Esophagus muscularis mucosa (tissue), 4 donors: ENCODE results near the gene UNC5CL. TPM values are rescaled to one million over a fixed set of nuclear protein-coding genes. Genes with fewer than 3 reads are reported as not detected.

Experiments
- DNase-seq: peaks from one replicate; pipeline ENCODE4 v3.0.0-alpha.2; 2017; ENCODE audit errors: extremely low spot score
- H3K27ac ChIP-seq, 4 donors: fragments of 200-600 bp; sonication (generic); replicated peaks in 1 of 4; 1 replicate in 3 of 4; 2 replicates in 1 of 4; pipeline ENCODE4 v1.5.1; 2016 to 2019; ENCODE audit warnings: mild to moderate bottlenecking in 1 of 4
- H3K27me3 ChIP-seq, 4 donors: fragments of 200-600 bp; sonication (generic); one replicate each; pipeline versions ENCODE4 v1.5.1 to v1.6.0; 2016 to 2019
- H3K36me3 ChIP-seq, 4 donors: fragments of 200-600 bp; sonication (generic); one replicate each; pipeline ENCODE4 v1.5.1; 2016 to 2019
- H3K4me1 ChIP-seq, 4 donors: fragments of 200-600 bp; sonication (generic); one replicate each; pipeline ENCODE4 v1.5.1; 2016 to 2019
- H3K4me3 ChIP-seq, 4 donors: fragments of 200-600 bp; sonication (generic); 1 replicate in 2 of 4; 2 replicates in 2 of 4; pipeline ENCODE4 v1.5.1; 2016 to 2019; ENCODE audit warnings: mild to moderate bottlenecking in 4 of 4, moderate library complexity in 1 of 4
- H3K9me3 ChIP-seq, 4 donors: fragments of 200-600 bp; sonication (generic); 1 replicate in 3 of 4; 2 replicates in 1 of 4; pipeline ENCODE4 v1.5.1; 2016 to 2019
- EP300 ChIP-seq: sonication (generic); formaldehyde crosslinking; IDR thresholded peaks from one replicate; pipeline ENCODE4 v1.6.1; 2017; ENCODE audit warnings: antibody characterized with exemption
- POLR2A ChIP-seq: fragments of 450-650 bp; IDR thresholded peaks from one replicate; pipeline ENCODE4 v1.6.1; 2017; ENCODE audit warnings: antibody characterized with exemption, moderate library complexity, mild to moderate bottlenecking, low read depth
- POLR2AphosphoS5 ChIP-seq, 2 donors: sonication (generic); formaldehyde crosslinking; IDR thresholded peaks; one replicate each; pipeline ENCODE4 v1.6.1; 2017; ENCODE audit warnings: antibody characterized with exemption in 2 of 2
- WGBS: methylation state at CpG from one replicate; pipeline ENCODE4 v1.1.5; 2018; 5-methylcytosine and 5-hydroxymethylcytosine counted together
- intact Hi-C: fragments of 100-400 bp; cut with DNase I; formaldehyde crosslinking; loops from one replicate; pipeline ENCODE4 v1.15.1; 2023
- total RNA-seq, 4 donors: library from RNA; depleted of rRNA; stranded (reverse); fragments of >200 nt; gene quantifications; one replicate each; pipeline versions ENCODE4 v1.1.0 to v1.2.1, GENCODE V29; 2016
- TF ChIP-seq, protein P1 (sequence below), 3 experiments: fragments of 200-600 bp in 2 of 3; fragments of 450-650 bp in 1 of 3; sonication (generic) in 2 of 3; IDR thresholded peaks; one replicate each; pipeline ENCODE4 v1.5.1; 2017 to 2019; ENCODE audit warnings: antibody characterized with exemption in 3 of 3, mild to moderate bottlenecking in 2 of 3, moderate library complexity in 1 of 3

The UNC5CL gene
- total RNA-seq, 4 donors from 2014 or later: 0.33 to 0.83 (median 0.60) TPM

DNA sequence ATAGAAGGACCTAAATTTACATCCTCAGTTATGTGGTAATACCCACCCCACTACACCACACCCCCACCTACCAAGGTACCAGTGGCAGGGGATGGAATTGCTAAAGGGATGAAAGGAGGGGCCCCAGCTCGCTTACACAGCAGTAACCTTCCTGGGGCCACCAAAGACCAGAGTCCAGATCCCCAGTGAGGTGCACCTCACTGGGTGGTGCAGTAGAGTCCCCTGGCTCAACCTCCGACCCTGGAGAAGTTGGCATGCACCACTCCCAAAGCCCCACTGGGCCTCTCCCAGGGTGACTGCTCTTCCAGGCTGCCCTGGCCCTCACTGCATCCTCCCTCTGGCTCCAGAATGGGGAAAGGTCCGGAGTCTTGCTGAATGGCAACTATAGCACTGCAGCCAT is 816 bp downstream of the UNC5CL start:
- H3K27me3 ChIP-seq: no peaks in the 10 kb centered on the region
- no peak overlapping the region for H3K27ac ChIP-seq
- WGBS: 95% methylated on average over 3 of the region's 3 CpGs
- H3K4me3 ChIP-seq: no peak overlapping the region
- no peak for DNase-seq
- H3K36me3 ChIP-seq: no peaks in the 10 kb centered on the region
- no peaks in the 10 kb centered on the region for H3K4me1 ChIP-seq
- H3K9me3 ChIP-seq: no peaks in the 10 kb centered on the region
- TF ChIP-seq POLR2AphosphoS5 (IDR thresholded peaks at IDR 0.05) (no peak), EP300 (no peak), POLR2A (no peak)
- TF ChIP-seq, protein P1, sequence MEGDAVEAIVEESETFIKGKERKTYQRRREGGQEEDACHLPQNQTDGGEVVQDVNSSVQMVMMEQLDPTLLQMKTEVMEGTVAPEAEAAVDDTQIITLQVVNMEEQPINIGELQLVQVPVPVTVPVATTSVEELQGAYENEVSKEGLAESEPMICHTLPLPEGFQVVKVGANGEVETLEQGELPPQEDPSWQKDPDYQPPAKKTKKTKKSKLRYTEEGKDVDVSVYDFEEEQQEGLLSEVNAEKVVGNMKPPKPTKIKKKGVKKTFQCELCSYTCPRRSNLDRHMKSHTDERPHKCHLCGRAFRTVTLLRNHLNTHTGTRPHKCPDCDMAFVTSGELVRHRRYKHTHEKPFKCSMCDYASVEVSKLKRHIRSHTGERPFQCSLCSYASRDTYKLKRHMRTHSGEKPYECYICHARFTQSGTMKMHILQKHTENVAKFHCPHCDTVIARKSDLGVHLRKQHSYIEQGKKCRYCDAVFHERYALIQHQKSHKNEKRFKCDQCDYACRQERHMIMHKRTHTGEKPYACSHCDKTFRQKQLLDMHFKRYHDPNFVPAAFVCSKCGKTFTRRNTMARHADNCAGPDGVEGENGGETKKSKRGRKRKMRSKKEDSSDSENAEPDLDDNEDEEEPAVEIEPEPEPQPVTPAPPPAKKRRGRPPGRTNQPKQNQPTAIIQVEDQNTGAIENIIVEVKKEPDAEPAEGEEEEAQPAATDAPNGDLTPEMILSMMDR (IDR thresholded peaks at IDR 0.05): no peak
- intact Hi-C loops: no loop called here

DNA sequence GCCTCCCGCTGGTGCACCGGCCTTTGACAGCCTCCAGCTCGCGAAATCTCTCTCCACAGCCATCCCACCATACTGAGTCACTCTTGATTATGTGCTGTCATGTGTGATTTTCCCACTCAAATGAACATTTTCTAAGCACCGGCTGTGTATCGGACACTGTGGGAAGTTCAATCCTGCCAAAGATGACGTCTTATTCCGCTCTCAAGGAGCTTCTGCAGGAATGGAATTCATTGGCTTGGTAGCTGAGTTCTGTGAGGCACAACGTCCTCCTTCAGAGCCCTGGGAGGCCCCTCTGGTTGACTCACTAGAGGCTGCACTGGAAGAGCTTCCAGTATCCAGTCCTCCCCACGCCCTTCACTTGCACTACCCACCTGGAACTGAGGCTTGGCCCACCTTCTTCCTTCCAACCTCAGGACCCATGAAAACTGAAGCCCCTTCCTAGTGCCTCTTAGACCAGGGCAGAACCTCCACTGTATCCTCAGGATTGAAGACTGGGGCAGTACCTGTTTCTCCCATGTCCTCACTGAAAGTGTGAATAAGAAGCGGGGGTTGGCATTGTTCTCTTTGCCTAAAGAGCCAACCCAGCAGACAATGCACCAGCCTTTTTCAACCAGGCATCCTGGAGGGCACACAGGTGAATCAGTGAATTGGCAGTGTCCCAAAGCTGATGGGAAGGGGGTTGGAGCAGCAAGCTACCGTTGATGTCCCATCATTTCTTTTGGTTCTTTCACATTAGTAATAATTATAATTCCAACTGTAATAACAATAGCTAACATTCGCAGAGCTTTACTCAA is 1.7 kb downstream of the UNC5CL start:
- intact Hi-C loops: no loop called here
- DNase-seq: no peak
- Histone ChIP-seq H3K36me3 (no peaks in the 10 kb centered on the region), H3K4me3 (no peak overlapping the region), H3K27ac (no peak overlapping the region), H3K4me1 (no peaks in the 10 kb centered on the region), H3K9me3 (no peaks in the 10 kb centered on the region), H3K27me3 (no peaks in the 10 kb centered on the region)
- TF ChIP-seq POLR2AphosphoS5 (IDR thresholded peaks at IDR 0.05) (no peak), POLR2A (no peak), EP300 (no peak)
- TF ChIP-seq, protein P1 (IDR thresholded peaks at IDR 0.05): no peak
- WGBS: 80% methylated on average over 13 of the region's 13 CpGs

DNA sequence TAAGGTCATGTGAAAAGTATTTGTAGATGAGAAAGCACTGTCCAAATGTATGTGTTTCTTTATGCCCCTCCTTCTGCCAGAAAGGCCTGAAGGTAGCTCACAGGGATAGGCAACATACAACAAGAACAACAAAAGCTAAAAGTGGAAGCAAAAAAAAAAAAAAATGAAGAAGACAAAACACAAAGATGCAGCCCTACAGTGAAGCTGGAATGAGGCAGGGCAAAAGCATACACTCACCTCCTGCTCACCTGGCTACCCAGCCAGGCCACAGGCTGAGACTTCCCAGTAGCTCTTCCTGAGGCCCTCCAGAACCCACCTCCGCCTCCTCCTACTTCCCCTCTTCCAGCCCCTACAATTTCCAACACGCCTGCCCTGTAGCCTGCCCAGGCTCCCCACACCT is 2.4 kb downstream of the UNC5CL start:
- no peaks in the 10 kb centered on the region for H3K4me1 ChIP-seq
- no peaks in the 10 kb centered on the region for H3K27me3 ChIP-seq
- intact Hi-C loops: no loop called here
- no peak for DNase-seq
- TF ChIP-seq, protein P1 (IDR thresholded peaks at IDR 0.05): no peak
- TF ChIP-seq POLR2A: no peak
- TF ChIP-seq POLR2AphosphoS5 (IDR thresholded peaks at IDR 0.05): no peak
- TF ChIP-seq EP300: no peak
- H3K4me3 ChIP-seq: no peak overlapping the region
- H3K9me3 ChIP-seq: no peaks in the 10 kb centered on the region
- no peaks in the 10 kb centered on the region for H3K36me3 ChIP-seq
- 96% methylated on average over 2 of the region's 2 CpGs for WGBS
- H3K27ac ChIP-seq: no peak overlapping the region

DNA sequence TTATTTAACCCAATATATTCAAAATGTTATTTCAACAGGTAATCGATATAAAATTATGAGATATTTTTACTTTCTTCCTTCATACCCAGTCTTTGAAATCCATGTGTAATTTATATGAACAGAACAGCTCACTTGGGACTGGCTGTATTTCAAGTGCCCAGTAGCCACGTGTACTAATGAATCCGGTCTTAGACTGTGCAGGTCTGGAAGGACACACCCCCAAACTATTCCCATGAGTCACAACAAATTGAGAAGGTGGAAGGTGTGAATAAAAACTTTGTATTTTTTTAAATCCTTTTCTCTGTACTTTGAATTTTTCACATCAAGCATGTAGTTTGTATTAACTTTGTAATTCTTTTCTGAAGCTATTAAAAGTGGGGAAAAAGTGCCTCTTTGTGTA is 2.8 kb downstream of the UNC5CL start:
- Histone ChIP-seq H3K36me3 (no peaks in the 10 kb centered on the region), H3K4me3 (no peak overlapping the region), H3K27ac (no peak overlapping the region), H3K27me3 (no peaks in the 10 kb centered on the region), H3K9me3 (no peaks in the 10 kb centered on the region), H3K4me1 (no peaks in the 10 kb centered on the region)
- no peak for DNase-seq
- intact Hi-C loops: no loop called here
- TF ChIP-seq POLR2A: no peak
- no peak for TF ChIP-seq EP300
- TF ChIP-seq, protein P1 (IDR thresholded peaks at IDR 0.05): no peak
- TF ChIP-seq POLR2AphosphoS5 (IDR thresholded peaks at IDR 0.05): no peak
- WGBS: 70% methylated on average over 3 of the region's 3 CpGs
